Cardiac septum (tissue), 1 donor: ENCODE results near the gene ASAP2. TPM values are rescaled to one million over a fixed set of nuclear protein-coding genes. Genes with fewer than 3 reads are reported as not detected.

Experiments
- DNase-seq: peaks from one replicate; pipeline ENCODE4 v3.0.0-alpha.2; 2020; ENCODE audit warnings: low spot score
- intact Hi-C: fragments of 100-400 bp; cut with DNase I; formaldehyde crosslinking; loops from one replicate; pipeline ENCODE4 v1.14.0; 2022
- total RNA-seq: library from RNA; stranded (reverse); fragmentation: NEBNext Ultra II Directional; extraction: Animal tissue kit (Norgen Biotek cat#: 25700); gene quantifications from one replicate; pipeline ENCODE4 v1.2.1, GENCODE V29; 2021
- donor health status: DM: no; HTN: no; CAD: no.

ASAP2 gene
- total RNA-seq, 1 donor from 2014 or later, result 11.8 TPM

GRCh38 chr2:9354318-9354717 is 147.7 kb downstream of the ASAP2 start:
- DNase-seq, result no peak
- intact Hi-C loops, result no loop called here

- intact Hi-C loops, result no loop called here
- DNase-seq, result no peak
These were observed 148.7 kb downstream of the ASAP2 start for GRCh38 chr2:9355270-9355669.

GRCh38 chr2:9355716-9356115 is 149.1 kb downstream of the ASAP2 start:
- intact Hi-C loops, result no loop called here
- no peak for DNase-seq

- DNase-seq, result no peak
- intact Hi-C loops, result no loop called here
These were observed 149.6 kb downstream of the ASAP2 start for GRCh38 chr2:9356261-9356660.

- intact Hi-C loops, result no loop called here
- DNase-seq, result no peak
These were observed 152.2 kb downstream of the ASAP2 start for GRCh38 chr2:9358846-9359245.

- intact Hi-C loops, result no loop called here
- DNase-seq, result no peak
These were observed 152.9 kb downstream of the ASAP2 start for GRCh38 chr2:9359463-9359862.

GRCh38 chr2:9360110-9360509 is 153.5 kb downstream of the ASAP2 start:
- intact Hi-C loops, result no loop called here

GRCh38 chr2:9360701-9361100 is 154.1 kb downstream of the ASAP2 start:
- intact Hi-C loops, result no loop called here
- no peak for DNase-seq

More at GRCh38 chr2:9360110-9360509, 153.5 kb downstream of the ASAP2 start:
- DNase-seq, result no peak

GRCh38 chr2:9364373-9364772 is 157.8 kb downstream of the ASAP2 start:
- no peak for DNase-seq
- intact Hi-C loops, result no loop called here

- no peak for DNase-seq
- intact Hi-C loops, result no loop called here
These were observed 158.3 kb downstream of the ASAP2 start for GRCh38 chr2:9364791-9365497.

- intact Hi-C loops, result no loop called here
- no peak for DNase-seq
These were observed 158.9 kb downstream of the ASAP2 start for GRCh38 chr2:9365498-9366019.

- intact Hi-C loops, result no loop called here
- DNase-seq, result no peak
These were observed 159.4 kb downstream of the ASAP2 start for GRCh38 chr2:9366026-9366425.

- DNase-seq, result no peak
- intact Hi-C loops, result no loop called here
These were observed 164.1 kb downstream of the ASAP2 start for GRCh38 chr2:9370746-9371145.

- no peak for DNase-seq
- intact Hi-C loops, result no loop called here
These were observed 166.4 kb downstream of the ASAP2 start for GRCh38 chr2:9373047-9373446.

GRCh38 chr2:9373476-9373875 is 166.9 kb downstream of the ASAP2 start:
- no peak for DNase-seq
- intact Hi-C loops, result no loop called here

- no peak for DNase-seq
- intact Hi-C loops, result no loop called here
These were observed 167.6 kb downstream of the ASAP2 start for GRCh38 chr2:9374071-9374730.

GRCh38 chr2:9375857-9376428 is 169.3 kb downstream of the ASAP2 start:
- no peak for DNase-seq
- intact Hi-C loops, result loop anchor here (5.0 kb wide), 1 partner anchor 234 kb away; no protein-coding TSS in a partner anchor

GRCh38 chr2:9377461-9378097 is 171.0 kb downstream of the ASAP2 start:
- no peak for DNase-seq
- intact Hi-C loops, result loop anchor here (5.0 kb wide), 1 partner anchor 235 kb away; no protein-coding TSS in a partner anchor

- DNase-seq, result no peak
- intact Hi-C loops, result loop anchor here (5.0 kb wide), 1 partner anchor 236 kb away; no protein-coding TSS in a partner anchor
These were observed 172.1 kb downstream of the ASAP2 start for GRCh38 chr2:9378433-9379390.
